KG1 (cell line): ENCODE data around the gene ITGA4.

ENCODE experiments used
- DNase-seq: peaks from one replicate; lab custom pipeline; 2025; lab: John Stamatoyannopoulos, UW

The ITGA4 gene

DNA sequence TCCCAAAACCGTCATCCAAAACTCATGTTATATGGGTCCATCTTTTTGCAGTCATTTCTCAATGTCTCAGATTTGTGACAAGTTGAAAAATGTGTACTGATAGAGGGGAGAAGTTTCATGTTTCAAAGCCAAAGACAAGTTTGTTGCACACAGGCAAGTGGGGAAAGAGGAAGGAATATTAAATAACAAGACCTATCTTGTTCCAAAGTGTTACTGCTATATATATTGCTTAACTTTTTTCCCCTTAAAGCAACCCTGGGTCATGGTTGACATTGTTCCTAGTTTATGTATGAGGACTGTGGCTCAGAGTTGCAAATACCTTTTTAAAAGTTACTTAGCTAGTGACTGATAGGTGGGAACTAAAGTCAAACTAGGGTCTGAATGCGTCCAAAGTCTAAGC lies 1.7 kb downstream of the ITGA4 start:
- no peak for DNase-seq

DNA sequence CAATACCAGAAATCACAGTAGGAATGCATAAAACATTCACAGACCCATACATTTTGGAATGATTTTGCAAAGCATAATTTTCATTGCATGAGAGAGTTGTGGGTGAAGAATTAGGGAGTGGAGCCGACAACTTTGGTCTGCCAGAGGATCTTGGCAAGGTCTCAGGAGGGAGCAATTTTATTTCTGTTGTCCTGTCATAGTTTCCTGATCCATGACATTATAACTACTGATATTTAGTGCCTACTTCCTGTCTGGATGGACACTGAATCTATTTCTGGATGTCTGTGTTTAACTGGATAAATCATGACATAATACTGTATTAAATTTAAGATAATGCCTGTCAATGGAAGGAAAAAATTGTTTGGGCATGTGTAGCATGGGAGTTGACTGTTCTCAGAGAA lies 2.4 kb downstream of the ITGA4 start:
- DNase-seq, result no peak

DNA sequence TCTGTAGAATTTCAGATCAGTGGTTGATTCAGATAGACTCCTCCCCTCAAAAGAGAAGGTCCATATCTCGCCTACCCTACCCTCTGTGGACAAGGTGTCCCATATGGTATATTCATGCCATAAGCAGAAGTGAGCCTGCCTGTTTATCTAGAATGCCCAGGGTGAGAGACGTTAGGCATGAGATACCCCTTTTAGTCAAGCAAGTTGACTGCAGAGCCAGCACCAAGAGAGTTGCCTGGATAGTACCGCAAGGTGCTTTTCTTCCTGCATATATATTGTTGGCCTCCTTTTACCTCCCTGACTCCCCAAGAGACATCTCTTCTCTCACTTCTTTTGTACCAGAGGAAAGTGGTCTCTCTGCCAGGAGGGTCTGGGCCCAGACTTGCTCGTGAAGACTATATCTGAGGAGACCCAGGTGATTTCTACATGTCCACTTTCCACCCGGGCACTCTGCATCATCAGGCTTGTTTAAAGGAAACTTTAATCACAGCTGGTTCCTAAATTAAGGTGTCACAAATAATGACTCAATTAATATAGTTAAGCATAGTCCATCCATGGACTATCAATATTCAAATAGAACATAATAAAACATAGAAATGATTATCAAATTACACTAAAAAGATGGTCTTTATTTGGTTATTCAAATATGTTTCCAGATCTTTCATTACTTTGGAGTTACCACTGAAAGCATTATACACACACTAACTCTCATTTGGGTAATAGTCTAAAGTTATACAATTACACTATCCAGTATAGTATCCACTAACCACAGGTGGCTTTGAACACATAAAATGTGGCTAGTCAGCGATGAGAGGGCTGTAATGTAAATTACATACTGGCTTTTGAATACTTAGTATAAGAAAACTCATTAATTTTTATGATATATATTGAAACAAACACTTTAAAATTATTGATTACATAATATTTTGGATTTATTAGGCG lies 4.1 kb downstream of the ITGA4 start:
- peak; percentile 42 for DNase-seq

DNA sequence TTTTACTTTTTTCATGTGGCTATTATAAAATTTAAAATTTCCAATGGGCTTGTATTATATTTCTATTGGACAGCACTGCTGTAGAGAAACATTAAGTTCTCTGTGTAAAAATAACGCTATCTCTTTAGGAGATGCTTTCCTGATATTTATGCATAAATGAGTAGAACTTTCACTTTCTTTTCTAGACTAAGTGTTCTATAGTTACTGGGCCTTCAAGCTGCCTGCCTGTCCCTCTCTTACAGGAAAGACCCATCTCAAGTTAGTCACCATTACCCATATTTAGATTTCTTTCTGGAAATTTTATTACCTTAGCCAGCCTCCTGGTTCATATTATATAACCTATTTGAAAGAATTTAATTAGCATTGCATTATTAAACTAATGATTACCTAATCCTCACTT lies 4.8 kb downstream of the ITGA4 start:
- DNase-seq, result no peak

DNA sequence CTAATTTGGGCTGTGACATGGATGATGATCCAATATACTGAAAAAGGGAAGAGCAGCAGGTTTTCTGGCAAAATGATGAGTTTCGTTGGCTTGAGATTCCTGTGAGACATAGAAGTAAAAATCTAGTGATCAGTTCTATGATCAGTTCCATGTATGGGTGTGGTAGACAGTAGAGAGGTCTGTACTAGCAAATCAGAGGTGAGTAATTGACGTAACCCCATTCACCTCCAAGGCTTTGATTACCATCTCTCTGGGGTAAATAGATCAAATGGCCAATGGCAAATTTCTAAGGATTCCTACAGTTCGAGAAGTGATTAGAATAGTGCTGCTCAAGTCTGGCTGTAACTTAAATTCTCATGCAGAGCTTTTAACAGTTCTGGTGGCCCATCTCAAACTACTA lies 6.4 kb downstream of the ITGA4 start:
- no peak for DNase-seq

DNA sequence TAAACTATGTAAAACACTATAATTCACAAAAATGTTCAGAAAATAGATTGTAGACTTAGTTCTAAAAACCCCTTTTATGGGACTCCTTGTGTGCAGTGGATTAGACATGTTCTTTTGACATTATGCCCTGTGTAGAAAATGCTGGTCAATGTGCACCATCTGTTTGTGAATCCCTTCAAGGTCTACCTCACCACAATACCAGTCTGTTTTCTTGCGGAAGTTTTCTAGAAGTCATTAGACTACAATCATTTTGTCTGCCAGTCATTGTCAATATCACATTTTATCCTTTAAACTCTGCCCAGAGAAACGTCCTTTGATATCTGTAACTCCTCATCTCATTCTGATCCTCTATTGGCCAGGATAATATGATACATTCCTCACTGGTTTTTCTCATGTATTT lies 7.8 kb downstream of the ITGA4 start:
- DNase-seq, result no peak

DNA sequence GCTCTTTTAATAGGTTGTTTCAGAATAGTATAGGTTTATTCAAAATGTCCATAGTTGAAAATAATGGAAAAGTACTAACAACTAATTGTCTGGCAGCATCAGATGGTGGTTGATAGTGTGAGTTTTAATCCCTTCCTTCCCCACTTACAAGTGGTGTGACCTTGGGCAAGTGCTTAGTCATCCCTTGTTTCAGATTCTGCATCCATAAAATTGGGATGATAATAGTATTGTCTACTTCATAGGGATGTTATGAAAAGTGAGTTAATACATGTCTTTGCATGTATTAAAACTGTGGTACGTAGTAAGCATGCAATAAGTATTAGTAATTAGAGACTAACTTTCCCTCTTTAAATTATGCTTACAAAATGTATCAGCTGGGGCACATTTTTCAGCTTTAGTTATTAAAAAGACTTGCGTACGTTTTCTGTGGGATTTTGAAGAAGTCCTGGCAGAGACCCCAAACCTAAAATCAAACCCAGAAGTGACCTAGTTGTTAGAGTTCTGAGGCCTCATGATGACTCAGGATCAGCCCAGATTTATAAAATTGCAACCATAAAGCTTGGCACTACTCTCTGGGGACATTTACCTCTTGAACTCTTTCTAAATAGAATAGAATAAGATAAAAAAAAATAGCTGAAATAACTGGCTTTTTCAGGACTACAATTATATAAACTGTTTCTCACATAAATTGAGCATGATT lies 8.6 kb downstream of the ITGA4 start:
- no peak for DNase-seq

DNA sequence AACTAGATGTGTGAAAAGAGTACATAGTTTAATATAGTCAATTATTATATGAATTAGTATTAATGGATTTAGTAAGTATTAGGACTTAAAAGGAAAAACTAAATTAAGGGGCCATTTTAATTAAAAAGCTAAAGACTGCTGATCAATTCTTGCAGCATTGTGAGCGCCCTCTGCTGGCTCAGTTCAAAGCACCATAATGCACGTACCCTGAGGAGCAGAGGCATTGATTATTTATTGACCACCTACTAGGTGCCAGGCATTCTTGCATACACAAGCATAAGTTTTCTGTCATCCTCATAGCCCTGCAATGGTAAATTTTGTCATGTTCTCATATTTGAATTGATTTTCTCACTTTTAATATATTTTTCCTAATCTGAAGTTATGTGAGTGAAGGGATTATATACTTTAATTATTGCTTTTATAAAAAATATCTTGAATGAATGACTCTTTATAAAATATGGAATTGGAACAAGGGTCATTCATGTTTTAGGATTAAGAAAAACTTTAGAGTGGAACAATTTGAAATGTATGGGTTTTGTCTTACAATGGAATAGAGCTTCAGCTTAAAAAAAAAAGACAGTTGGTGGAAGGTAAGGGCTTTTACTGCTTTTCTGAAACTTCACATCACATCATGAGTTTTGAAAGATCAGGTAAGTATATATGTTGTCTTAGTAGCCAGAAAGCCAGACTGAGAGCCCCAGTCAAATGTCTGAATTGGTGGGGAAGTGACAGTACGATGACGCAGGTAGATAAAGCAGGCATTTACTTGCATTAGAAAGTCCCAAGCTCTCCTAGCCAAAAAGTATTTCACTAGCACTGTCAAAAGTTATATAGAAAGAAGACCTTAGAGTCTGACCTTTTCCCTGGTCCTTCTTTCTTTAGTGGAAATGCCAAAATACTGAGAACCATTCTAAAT lies 9.7 kb downstream of the ITGA4 start:
- DNase-seq, result peak; percentile 25

DNA sequence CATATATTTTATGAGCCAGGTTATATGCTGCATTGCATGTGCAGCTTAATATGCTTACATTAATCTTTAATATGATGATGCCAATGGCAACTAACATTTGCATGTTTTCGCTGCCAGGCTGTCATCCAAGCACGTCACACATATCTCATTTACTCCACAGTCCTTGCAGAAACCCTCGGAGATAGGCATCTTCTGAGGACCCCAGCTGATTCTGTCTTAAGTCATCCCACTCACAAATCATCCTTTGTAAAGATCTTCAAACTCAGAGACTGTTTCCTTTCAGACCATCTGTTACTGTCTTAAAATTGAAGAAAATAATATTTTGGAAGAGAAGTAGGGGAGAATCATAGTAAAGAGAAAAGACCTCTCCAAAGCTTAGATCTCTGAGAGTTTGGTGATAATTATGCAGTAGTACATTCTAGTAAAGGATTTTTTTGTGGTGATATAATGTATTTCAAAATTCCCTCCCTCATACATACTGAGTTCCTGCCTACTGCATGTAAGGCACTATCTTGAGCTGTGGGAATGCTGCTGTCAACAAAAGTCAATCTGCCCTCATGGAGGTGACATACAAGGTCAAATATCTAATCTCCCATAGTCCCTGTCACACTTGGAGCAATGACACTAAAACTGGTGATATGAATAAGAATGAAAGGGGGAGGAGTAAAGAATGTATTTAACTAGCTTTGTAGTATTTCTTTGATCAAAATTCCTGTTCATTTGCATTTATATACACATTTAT lies 11.0 kb downstream of the ITGA4 start:
- DNase-seq, result no peak

DNA sequence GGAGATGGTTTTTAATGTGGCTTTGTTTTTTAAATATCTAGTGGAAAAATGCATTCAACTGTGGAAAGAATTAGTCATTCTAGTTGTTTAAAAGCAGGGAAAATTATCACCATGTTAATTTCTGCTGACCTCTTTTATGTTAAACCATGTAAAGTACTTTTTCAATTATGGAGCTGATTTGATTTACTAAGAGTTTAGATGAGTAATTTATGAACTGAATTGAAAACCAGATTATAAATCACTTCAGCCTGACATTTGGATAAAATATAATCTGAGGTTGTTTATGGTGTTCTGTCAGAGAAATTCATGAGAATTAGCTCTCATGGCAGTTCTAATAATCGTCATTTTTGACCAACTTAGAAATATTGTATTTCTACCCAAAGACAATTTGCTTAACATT lies 11.6 kb downstream of the ITGA4 start:
- no peak for DNase-seq

DNA sequence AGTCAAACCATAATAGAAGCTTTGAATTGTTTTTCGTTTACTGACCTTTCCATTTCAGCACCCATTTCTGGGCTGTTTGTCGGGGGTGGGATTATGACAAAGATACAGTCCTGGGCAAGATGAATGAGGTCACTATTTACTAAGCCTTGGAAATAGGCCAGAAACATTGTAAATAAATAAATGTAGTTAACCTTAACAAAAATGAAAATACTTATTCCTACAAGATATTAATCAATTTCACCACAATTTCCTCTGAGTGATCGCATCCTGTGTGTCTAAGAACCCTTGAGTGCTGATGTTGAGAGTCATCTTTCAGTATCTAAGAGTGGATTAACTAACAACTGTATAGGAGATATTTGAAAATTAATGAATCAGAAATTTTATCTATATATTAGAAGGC lies 14.0 kb downstream of the ITGA4 start:
- no peak for DNase-seq

DNA sequence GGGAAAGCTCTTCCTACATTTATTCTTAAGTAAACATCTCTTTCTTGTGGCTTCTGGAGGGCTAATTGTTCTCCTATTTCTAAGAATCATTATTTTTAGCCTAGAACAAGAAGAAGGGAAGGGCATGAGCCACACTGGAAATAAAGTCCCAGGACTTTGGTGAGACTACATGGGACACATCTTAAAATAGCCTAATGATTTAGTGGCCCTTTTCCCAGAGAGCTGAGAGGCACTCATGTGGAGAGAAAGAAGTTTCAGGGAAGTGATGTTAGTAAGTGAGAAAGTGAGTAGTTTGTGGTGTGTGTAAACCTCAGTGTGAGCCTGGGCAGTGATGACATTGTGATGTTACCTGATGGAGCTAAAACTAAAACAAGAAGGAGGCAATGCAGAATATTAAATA lies 14.6 kb downstream of the ITGA4 start:
- DNase-seq, result no peak

DNA sequence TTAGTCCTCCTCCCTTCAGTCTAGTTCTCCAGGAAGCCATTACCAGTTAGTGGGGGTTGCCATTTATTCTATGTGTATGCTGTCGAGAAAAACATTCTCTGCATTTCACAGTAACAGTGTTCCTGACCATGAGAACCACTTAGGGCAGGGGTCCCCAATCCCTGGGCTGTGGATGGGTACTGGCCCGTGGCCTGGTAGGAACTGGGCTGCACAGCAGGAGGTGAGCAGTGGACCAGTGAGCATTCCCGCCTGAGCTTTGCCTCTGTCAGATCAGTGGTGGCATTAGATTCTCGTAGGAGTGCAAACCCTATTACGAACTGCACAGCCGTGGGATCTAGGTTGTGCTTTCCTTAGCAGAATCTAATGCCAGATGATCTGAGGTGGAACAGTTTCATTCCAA lies 15.8 kb downstream of the ITGA4 start:
- DNase-seq, result no peak

DNA sequence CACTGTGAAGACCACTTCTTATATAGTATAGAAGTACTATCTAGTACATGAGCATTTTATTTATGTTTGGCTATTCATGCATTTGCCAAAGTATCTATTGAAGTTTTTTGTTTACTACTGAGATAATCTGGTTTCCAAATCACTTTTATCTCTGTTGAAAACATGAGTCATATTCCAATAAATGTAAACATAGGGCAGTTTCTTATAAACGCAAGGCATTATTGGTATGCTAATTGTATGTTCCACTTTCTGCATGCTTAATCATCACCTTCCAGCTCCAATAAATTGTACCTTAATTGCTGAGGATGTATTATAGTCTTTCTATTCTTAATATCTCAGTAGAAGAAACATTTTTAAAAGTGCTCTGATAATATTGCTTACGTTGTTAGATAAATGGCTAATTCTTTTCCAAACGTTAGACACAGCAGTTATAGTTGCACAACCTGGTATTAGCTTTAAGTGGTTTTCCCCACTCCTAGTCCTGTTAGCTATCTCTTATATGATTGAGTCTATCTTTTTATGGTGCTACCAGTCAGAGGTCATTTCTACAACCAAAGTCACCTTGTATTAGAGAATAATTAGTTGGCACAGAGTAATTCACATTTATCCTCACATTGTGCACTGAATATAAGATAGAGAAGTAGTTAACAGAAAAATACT lies 17.2 kb downstream of the ITGA4 start:
- DNase-seq, result no peak

DNA sequence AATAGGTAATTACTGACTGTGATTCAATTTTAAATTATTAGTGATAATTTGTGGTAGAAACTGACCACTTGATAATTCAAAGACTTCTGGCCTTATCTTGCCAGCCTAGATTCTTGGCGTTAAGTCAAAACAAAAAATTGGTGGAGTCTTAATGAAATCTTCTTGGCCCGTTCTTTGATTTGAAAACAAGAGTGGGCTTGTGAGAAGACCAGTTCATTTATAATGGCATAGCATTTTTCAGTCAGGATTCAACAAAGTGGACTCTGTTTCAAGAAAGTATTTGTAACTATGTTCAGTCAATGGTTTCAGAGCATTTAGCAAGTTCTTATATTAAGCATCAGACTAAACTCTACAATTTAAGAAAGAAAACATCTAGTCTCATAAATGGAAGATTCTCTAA lies 26.0 kb downstream of the ITGA4 start:
- no peak for DNase-seq

DNA sequence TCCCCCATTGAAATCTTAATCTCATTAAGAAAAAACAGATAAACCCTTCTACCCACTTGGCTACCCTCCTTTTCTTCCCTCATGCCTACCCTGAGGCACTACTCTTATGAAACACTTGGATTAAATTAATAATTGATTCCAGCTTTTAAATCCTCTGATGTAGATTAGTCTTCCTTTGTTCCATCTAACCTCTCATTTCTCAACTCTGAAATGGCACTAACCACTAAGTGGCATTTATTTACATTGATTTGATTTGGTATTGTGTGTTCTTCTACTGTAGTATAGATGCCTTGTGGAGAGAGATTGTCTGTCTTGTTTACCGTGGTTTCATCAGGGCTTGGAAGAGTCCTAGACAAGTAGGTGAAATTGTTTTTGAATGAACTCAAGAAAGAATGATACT lies 26.7 kb downstream of the ITGA4 start:
- no peak for DNase-seq

DNA sequence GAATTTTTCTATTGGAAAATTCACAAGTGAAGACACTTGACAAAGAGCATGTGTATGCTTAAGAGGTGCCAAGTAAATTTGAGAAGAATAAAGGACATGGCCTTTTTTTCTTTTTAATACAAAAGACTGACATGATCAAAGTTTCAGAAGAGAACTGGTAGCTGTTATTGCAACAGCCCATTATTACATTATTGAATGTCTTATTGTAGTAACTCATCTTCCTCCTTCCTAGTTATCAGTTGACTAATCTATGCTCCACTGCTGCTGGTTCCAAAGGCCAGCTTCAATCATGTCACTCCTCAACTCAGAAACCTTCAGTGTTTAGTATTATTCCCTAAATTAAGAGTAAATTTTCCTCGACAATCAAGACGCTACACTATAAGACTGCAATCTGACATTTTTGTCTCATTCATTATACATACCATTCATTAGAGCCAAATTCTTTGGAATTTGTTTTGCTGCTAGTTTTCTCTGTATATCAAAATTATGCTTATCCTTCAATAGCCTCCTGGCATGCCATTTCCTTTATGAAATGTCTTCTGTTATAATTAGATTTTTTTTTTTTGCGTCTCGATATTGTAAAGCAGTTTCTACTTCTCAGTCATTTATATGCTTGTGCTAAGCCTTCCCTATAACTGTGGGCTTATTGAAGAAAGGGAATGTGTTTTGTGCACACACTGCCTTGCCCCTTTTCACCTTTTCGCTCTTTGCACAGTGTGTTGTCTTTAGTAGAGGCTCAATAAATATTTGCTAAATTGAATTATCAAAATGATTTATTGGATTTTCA lies 27.9 kb downstream of the ITGA4 start:
- no peak for DNase-seq

DNA sequence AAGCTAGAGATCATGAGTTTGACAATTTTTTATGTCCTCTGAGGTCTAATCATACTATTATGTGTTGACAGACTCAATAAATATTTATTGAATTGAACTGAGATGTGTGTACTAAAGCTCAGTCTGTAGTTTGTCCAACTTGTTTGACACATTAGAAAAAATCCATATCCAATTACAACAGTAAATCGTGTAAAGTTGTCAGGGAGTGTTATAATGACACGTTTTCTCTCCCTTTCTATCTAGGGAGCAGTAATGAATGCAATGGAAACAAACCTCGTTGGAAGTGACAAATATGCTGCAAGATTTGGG lies 28.4 kb downstream of the ITGA4 start:
- no peak for DNase-seq

DNA sequence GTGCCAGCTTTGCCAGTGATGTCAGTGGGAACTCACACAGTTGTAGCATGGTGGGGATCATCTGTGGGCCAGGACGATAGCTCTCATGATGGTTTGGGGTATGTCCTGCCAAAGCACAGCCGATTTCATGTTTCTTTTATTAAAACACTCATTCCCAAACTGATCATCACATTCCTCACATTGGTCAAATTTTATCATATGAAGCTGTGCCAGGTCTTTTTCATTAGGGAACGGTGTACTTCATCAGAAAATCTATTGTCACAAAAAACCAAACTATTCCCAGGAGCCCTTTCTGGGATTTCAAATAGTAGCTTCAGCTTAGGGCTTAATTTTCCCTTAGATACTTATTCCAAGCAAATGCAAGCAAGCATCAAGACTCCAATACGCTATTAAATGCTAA lies 42.0 kb downstream of the ITGA4 start:
- DNase-seq, result no peak

DNA sequence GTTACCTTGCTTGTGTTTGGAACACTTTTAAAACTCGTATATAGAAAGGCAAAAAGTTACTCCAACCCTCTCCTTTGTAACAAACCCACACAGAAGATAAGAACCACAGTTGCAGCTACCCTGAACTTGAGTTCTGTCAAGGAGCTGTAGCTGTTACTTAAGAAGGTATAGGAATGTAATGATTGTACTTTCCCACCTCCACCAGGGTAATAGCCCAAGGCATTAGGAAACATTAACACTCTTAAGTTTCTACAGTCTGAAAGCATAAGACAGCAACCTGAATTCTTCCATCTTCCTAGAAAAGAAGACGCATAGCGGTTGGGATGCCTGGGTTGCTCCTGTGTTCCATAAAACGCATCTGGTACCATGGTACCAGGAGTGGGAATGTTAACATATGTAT lies 43.0 kb downstream of the ITGA4 start:
- DNase-seq, result no peak

DNA sequence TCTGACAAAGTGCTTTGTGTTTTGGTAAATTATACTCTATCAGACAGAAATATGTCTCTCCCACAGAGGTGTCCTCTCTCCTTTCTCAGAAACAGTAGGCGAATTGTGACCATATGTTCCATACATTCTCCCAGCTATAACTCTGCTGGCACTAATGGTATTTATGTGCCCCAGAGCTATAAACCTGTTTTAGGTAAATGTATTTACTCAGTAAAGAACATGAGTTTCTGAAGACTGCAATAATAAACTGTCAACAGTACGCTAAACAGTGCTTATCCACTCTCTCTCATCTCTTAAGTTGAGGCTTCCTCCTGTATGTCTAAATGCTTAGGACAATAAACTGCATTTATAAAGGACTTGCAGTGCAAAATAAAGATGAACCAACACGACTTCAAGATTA lies 58.5 kb downstream of the ITGA4 start:
- DNase-seq, result no peak
